HG02852 (cell line): ENCODE results near the gene GYG2.
"Not testable (repeated sequence)": the region's sequence is repeated elsewhere in the genome, so short reads cannot be mapped to it uniquely, and the experiment has no call there.

ENCODE experiments used
- ATAC-seq: cut with Tn5 transposase; IDR thresholded peaks from one replicate; pipeline ENCODE4 v1.9.1; 2021; ENCODE audit warnings: mild to moderate bottlenecking, moderate library complexity; ENCODE audit not compliant: unreplicated experiment

The GYG2 gene

GRCh38 chrX:2898846-2899512 lies 70.2 kb downstream of the GYG2 start:
- no peak for ATAC-seq

GRCh38 chrX:2901367-2902036 lies 72.8 kb downstream of the GYG2 start:
- ATAC-seq, result no peak

- ATAC-seq, result no peak
Observed at GRCh38 chrX:2902841-2903240, 74.1 kb downstream of the GYG2 start.

GRCh38 chrX:2903366-2903765 lies 74.6 kb downstream of the GYG2 start:
- ATAC-seq, result no peak

- no peak for ATAC-seq
Observed at GRCh38 chrX:2907295-2907694, 78.6 kb downstream of the GYG2 start.

GRCh38 chrX:2908125-2908685 lies 79.5 kb downstream of the GYG2 start:
- ATAC-seq, result no peak

- no peak for ATAC-seq
Observed at GRCh38 chrX:2910109-2910508, 81.4 kb downstream of the GYG2 start.

GRCh38 chrX:2913118-2913517 lies 84.4 kb downstream of the GYG2 start:
- ATAC-seq, result no peak

GRCh38 chrX:2917767-2918166 lies 89.0 kb downstream of the GYG2 start:
- no peak for ATAC-seq

- ATAC-seq, result no peak
Observed at GRCh38 chrX:2921193-2921592, 92.5 kb downstream of the GYG2 start.

- no peak for ATAC-seq
Observed at GRCh38 chrX:2921750-2922149, 93.0 kb downstream of the GYG2 start.

GRCh38 chrX:2924151-2924550 lies 95.4 kb downstream of the GYG2 start:
- no peak for ATAC-seq

GRCh38 chrX:2926255-2926654 lies 97.5 kb downstream of the GYG2 start:
- not testable (repeated sequence) for ATAC-seq

GRCh38 chrX:2926664-2927275 lies 98.0 kb downstream of the GYG2 start:
- no peak for ATAC-seq

GRCh38 chrX:2928191-2928582 lies 99.5 kb downstream of the GYG2 start:
- no peak for ATAC-seq

- peak; percentile 85 for ATAC-seq
Observed at GRCh38 chrX:2928583-2929434, 100.1 kb downstream of the GYG2 start, which contains the start of gene ARSD. Gene ARSD (minus strand): TSS chrX:2929339. CDS start chrX:2929275, 64 bp downstream.

- ATAC-seq, result no peak
Observed at GRCh38 chrX:2931155-2931554, 102.4 kb downstream of the GYG2 start.

- ATAC-seq, result no peak
Observed at GRCh38 chrX:2931612-2932011, 102.9 kb downstream of the GYG2 start.
